HG03060 (cell line): Measurements from ENCODE around the gene STXBP1.

ENCODE experiments used
- ATAC-seq: cut with Tn5 transposase; IDR thresholded peaks from one replicate; pipeline ENCODE4 v1.9.1; 2021; ENCODE audit warnings: low read depth, moderate number of reproducible peaks; ENCODE audit not compliant: unreplicated experiment

The STXBP1 gene

GRCh38 chr9:127711226-127711701 is 99.2 kb downstream of the STXBP1 start:
- ATAC-seq: no peak

GRCh38 chr9:127711831-127712274 is 99.8 kb downstream of the STXBP1 start:
- no peak for ATAC-seq

GRCh38 chr9:127712371-127712770 is 100.3 kb downstream of the STXBP1 start:
- ATAC-seq: no peak

- no peak for ATAC-seq
Observed at GRCh38 chr9:127712867-127713266, 100.8 kb downstream of the STXBP1 start.

DNA sequence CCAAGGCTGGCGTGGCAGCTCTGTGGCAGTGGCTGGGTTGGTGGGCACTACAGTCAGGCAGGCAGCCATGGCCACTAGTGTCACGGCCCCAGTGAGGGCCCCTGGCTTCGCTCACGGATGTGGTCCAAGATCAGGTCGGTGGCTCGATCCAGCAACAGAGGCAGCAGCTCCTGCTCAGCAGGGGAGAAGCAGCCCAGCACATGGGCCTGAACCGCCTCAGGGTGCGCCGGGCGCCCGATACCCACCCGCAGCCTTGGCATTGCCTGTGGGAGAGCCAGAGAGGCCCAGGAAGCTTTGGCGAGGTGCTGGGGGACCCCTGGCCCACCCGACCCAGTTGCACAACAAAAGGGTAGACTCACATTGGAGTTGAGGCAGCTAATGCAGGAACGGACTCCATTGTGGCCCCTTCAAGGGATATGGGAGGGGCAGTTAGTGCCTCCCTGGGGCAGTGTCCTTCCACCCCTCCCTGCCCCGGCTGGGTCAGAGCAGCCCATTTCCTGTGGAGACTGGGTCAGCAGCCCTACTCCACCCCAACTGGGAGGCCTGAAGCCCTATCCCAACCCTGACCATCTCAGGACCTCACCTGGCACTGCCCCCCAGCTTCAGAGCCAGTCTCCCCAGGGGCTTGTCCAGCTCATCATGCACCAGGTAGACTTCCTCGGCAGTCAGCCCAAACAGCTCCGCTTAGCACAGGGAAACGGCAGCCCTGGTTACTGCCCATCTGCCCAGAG is 102.1 kb downstream of the STXBP1 start:
- ATAC-seq: no peak

DNA sequence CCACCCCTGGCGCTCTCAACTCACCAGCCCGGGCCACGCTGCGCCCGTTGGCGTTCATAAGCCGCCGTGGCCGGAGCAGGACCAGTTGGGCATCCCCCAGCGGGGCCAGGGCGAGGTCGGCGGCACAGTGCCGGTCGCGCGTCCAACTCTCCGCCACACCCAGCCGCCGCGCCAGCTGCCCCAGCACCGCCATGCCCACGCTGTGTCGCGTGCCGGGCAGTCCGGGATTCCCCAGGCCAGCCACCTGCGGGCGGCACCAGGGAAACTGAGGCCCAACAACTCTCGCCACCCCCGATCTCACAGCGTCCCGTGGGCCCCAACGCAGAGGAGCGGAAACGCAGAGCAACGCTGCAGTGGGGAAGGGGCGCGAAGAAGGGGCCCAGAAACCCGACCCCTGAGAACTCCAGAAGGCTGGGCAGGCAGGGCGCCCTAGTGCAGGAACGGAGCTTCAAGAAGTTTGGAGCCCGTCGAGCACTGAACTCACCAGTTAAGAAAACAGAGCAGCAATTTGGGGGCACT is 102.9 kb downstream of the STXBP1 start:
- no peak for ATAC-seq

DNA sequence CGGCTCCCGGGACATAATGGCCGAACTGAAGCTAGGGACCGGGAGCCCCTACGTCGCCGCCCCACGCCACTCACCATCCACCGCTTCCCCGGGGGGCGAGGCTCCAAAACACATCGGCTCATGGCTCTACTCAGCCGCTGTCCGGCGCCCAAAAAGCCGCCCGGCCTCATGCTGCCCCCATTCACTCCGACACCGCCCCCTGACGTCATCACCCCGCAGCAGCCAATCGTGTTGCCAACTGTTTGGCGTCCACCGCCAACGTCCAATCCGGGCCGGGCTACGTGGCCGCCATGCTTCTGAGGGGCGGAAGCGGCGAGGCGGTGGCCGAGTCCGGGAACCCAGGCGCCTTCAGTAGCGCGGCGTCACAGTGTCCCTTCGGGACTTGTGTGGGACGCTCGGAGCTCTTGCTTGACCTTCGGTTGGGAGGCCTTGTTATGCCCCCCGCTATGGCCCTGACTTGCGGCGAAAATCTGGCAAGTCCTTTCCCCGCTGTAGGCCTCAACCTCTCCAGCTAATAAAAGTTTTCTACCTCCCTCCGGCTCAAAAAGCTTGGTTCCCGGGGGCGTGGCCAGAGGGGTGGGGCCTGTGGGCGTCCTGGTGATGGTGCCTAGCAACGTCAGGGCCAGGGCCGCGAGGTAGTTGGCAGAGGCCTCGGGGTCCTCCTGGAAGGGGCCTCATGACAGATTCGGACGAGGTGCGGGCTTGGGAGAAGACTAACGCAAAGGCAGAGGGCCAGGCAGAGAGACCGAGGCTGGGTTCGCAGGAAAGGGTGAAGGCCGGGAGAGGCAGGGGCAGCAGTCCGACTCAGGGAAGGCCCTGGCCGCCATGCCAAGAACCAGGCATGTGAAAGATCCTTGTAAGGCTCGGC is 103.6 kb downstream of the STXBP1 start, which contains the start of the genes PTRH1 and TTC16:
PTRH1 (minus strand) TSS at position 194 of the 868 bp plus-strand sequence; CDS start at position 170, 24 bp downstream.
TTC16 (plus strand) TSS at position 610 of the 868 bp plus-strand sequence; CDS start at position 677, 67 bp downstream.
- peak; percentile 86 for ATAC-seq

- no peak for ATAC-seq
Observed at GRCh38 chr9:127716412-127716811, 104.3 kb downstream of the STXBP1 start.

DNA sequence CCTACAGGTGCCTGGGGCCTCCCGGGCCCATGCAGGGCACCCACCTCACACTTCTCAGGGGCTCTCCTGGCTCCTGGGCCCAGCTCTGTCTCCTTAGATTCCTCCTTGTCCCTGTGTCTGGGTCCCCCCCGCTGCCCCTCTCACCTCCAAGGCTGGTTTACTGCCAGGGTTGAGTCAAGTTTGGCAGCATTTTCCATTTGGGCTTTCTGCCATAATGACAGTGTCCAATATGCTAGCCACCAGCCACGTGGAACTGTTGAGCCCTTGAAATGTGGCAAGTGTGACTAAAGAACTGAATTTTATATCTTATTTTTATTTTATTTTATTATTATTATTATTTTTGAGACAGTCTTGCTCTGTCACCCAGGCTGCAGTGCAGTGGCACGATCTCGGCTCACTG is 105.7 kb downstream of the STXBP1 start:
- no peak for ATAC-seq

DNA sequence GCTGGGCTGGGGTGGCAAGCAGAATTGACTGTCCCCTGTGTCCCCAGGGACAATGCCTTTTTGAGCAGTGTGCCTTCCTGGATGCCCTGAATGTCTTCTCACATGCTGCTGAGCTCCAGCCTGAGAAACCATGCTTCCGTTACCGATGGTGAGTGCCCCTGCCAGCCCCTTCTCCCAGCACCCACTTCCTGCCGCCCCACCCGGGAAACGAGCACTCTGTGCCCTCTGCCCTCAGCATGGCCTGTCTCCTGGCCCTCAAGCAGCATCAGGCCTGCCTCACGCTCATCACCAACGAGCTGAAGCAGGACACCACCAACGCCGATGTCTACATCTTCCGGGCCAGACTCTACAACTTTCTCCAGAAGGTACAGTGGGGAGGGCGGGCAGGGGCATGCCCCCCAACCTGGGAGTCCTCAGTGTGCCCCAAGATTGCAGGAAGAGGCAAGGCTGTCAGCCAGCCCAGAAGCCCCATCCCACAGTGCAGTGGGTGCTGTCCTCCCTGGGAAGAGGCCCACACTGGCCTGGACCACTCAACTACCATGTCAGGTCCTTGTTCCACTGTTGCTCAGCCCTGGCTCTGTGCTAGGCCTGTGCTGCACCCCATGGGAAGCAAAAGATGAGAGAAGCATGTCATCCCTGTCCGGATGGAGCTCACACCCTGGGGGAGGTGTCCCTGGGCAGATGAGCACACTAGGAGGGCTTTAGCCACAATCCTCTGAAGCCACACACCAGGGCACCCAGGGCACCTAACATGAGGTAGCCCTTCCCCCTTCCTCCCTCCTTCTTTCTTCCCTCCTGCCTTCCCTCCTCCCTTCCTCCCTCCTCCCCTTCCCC is 108.2 kb downstream of the STXBP1 start:
- no peak for ATAC-seq

- ATAC-seq: no peak
Observed at GRCh38 chr9:127720865-127721227, 108.8 kb downstream of the STXBP1 start.

- no peak for ATAC-seq
Observed at GRCh38 chr9:127721391-127721821, 109.3 kb downstream of the STXBP1 start.

DNA sequence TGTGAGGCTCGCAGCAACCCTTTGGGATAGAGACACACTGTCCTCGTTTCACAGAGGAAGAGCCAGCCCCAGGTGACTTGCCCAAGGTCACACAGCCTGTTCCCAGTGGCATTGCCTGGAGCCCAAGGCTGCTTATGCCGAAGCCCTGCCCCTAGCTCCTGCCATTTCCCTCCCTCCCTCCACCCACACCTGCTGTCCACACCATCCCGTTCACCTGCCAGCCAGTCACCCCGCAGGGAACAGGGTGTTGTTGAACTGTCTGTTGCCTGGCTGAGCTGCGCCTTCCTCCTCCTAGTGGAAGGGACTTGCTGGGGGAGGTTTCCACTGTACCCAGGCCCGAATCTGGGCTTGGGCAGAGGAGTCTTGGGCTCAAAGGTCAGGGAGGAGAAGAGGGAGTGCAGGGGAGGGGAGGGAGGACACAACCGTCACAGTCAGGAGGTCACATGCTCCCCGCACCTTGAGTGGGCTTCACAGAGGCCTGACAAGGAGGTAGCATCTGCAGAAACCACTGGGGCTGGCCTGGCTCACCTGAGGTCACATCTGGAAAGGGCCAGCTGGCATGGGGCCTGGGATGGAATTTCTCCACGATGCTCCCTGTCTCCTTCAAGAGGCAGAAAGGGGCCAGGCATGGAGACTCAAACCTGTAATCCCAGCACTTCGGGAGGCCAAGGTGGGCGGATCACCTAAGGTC is 110.1 kb downstream of the STXBP1 start:
- ATAC-seq: no peak

GRCh38 chr9:127723013-127723412 is 110.9 kb downstream of the STXBP1 start:
- no peak for ATAC-seq

DNA sequence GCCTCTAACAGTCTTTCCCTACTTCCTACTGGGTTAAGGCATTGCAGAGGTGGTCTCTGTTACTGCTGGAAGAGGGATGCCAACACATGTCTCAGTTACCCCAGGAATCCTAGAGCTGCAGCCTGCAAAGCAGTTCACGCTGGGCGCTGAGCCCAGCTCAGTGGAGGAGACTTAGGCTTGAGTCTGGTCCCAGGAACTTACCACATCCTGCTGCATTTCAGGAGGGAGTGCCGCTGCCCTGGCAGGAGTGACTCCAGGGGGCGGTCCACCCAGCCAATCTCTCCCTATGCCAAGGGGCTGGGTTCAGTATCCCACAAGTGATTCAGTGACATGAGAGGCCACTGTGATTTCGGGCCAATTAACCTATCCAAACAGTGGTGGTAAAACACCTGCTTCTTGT is 111.4 kb downstream of the STXBP1 start:
- no peak for ATAC-seq

DNA sequence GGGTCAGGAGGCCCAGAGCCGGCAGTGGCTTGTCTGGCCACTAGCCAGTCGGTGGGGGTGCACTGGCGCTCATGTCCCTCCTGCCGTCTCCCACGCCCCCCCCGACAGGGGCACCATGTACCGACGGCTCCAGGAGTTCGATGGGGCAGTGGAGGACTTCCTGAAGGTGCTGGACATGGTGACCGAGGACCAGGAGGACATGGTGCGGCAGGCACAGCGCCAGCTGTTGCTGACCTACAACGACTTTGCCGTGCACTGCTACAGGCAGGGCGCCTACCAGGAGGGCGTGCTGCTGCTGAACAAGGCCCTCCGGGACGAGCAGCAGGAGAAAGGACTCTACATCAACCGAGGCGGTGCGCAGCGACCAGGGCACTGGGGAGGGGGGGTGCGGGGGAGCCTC is 111.9 kb downstream of the STXBP1 start:
- no peak for ATAC-seq

DNA sequence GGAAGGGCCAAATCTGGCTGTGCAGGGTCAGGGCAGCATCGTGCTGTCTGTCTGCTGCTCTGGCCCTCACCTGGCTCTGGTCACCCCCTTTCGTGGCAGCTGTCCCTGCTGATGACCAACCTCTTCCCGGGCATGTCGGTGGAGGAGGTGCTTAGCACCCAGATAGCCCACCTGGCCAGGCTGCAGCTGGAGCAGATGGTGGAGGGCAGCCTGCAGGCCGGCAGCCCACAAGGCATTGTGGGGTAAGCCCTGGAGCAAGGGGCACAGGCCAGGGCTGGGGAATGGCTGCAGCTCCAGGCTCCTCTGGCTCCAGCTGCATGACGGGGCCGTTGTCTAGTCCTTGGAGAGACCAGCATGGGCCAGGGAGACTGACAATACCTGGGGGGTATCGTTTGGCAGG is 114.8 kb downstream of the STXBP1 start:
- ATAC-seq: no peak

DNA sequence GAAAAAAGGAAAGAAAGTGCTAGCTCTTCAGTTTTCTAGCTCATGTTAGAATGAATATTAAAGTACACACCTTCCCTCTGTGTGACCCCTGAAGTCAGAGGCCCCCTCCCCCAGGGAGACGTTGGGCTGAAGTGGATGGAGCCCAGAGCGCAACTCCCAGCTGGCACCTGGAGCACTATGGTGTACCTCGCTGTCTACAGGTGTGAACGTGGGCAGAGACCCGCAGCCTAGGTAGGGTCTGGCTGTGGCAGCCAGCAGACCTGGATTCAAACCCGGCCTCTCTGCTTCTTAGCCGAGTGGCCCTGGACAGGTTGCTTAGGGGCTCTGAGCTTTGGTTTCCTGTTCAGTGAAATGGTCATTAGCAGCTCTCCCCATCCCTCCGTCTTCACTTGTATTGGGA is 116.7 kb downstream of the STXBP1 start:
- no peak for ATAC-seq

- ATAC-seq: no peak
Observed at GRCh38 chr9:127729522-127730256, 117.6 kb downstream of the STXBP1 start.
